ENCODE measurements around the gene SH3PXD2B.
"Not testable (repeated sequence)": the region's sequence is repeated elsewhere in the genome, so short reads cannot be mapped to it uniquely, and the experiment has no call there.

The SH3PXD2B gene

GRCh38 chr5:172293745-172294342 lies 160.5 kb downstream of the SH3PXD2B start:
- no peak for DNase-seq

- DNase-seq: peak; percentile 75
Measured at GRCh38 chr5:172293054-172293744, 161.1 kb downstream of the SH3PXD2B start.

- DNase-seq: not testable (repeated sequence)
Measured at GRCh38 chr5:172291837-172292236, 162.5 kb downstream of the SH3PXD2B start.

DNA sequence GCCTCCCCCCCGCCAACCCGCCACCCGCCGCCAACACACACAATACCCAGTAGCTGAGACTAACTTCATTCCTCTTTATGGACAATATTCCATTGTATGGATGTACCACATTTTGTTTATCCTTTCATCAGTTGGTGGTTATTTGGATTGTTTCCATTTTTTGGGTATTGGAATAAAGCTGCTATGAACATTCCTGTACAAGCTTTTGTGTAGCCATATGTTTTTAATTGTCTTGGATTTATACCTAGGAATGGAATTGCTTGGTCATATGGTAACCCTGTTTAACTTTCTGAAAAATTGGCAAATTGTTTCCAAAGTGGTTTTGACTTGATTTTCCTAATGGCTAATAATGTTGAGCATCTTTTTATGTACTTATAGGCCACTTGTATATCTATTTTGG lies 165.9 kb downstream of the SH3PXD2B start:
- no peak for DNase-seq

DNA sequence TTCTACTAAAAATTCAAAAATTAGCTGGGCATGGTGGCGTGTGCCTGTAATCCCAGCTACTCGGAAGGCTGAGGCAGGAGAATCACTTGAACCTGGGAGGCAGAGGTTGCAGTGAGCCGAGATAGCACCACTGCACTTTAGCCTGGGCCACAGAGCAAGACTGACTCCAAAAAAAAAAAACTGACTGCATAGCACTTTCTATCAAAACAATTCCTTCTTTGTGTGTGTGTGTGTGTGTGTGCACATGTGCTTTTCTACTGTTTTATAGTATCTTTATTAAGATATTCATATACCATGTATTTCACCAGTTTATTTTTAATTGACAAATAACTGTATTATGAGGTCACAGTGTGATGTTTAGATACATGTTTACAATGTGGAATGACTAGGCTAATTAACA lies 167.2 kb downstream of the SH3PXD2B start:
- DNase-seq: not testable (repeated sequence)

DNA sequence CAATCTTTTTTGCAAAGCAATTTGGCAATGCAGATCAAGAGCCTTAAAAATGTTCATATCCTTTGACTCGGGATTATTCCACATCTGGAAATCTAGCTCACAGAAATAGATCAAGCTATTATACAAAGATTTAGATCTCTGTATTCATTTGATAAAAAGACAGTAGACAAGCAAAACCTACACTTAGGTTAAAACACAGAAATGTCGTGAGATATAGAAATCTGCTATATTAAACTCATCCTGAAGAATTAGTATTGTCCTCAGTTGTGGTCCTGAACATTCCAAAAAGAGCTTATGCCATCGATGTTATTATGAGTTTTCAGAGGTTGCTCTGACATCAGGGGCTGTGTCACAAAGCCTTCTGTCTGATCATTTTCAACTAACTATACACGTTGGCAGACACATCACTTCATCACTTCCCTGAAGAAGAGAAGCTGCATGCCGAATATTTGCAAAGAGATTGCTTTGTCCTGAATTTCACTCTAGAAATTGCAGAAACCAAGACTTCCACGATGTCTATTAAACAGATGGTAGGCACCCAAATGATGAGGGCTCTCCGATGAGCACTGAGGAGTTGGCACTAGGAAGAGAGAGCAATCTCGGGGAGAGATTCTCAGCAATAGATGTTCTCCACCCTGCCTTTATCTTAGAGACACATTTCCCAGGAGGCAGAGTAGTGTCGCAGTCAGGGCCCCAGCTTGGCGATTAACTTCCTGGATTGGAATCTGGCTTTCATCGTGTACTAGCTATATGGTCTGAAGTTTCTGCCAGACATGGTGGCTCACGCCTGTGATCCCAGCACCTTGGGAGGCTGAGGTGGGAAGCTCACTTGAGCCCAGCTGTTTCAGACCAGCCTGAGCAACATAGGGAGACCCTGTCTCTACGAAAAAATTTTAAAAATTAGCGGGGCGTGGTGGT lies 168.8 kb downstream of the SH3PXD2B start:
- peak; percentile 18 for DNase-seq

DNA sequence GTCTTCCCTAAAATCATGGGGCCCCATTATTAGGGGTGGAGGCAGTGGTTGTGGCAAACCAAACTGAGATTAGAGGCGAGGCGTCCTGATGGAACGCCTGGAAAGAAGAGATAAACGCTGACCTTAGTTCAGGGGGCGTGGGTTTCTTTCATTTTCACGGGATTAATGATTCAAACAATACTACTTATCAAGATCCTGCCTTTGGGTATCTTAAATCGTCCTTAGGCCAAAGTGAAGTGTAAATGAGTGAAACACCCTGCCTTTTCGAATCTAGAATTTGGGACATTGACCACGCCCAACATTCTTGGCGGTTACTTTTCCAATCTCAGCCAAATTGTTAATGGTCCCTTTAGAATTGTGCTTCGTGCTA lies 169.7 kb downstream of the SH3PXD2B start:
- peak; percentile 48 for DNase-seq

GRCh38 chr5:172283862-172284610 lies 170.3 kb downstream of the SH3PXD2B start:
- DNase-seq: peak; percentile 87

DNA sequence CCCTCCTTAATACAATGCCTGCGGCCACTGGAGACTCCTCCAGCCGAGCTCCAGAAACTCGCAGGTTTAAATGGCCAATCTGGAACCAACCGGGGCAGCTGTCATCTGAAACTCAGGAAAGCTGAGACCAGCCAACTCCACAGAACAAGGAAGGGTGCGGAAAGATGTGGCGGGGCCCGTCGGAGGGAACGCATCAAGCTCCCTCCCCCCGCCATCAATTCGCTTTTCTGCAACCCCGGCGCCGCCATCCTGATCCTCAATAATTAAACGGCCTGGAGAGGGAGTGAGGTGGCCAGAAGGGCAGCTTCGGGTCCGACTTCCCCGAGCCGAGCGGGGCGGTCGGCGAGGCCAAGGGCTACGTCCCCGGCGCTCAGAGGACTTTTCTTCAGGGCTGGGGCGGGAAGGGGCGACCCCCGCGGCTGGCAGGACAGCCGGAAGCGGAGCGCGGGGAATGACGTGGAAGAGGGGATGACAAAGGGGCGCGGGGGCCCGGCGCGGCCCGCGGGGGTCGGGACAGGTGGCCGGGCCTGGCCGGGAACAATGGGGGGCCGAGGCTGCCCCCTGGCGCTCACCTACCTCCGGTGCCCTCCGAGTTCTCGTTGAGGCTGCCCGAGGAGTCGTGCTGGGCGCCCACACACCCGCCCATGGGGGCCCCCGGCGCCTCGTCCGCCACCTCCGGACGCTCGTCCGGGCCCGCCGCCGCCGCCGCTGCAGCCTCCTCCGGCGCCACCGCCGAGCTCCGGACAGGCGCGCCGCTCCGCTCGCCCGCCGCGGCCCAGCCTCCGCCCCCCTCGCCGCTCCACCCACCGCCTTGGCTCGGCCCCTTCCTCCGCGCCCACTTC lies 171.1 kb downstream of the SH3PXD2B start, which contains the start of gene UBTD2:
UBTD2 (minus strand) TSS at position 745 of the 842 bp plus-strand sequence; CDS start at position 646, 99 bp downstream.
- peak; percentile 83 for DNase-seq

DNA sequence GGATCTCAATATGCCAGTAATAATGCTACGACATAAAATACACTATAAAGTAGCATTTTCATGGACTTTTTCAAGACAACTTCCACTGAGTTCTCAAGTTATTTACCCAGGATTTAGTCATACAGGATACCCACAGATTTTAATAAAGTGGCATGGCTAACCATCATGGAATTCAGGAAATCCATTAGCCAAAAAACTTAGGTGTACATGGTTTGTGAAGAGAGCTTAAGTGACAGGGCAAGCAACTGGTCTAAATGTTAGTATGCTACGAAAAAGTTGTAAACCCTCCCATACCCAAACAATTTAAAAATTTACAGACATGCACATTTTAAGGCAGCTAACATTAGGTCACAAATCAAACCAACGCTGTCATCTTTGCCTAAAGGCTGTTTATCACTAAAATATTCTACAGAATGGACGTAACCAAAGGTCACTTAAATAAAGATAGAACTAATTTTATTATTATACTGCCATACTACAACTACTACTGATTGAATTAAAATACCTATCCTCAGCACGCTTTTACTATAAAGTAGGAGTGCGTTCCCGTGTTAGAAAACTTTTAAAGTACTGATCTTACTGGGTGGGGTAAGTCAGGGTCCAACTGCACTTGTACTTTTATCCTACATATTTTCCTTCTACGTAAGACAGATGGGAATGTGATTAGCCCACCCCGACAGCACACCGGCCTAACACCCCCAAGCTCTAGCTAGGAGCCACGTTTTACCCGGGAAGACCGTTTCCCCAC lies 171.9 kb downstream of the SH3PXD2B start:
- DNase-seq: peak; percentile 60

GRCh38 chr5:172281346-172281745 lies 173.0 kb downstream of the SH3PXD2B start:
- no peak for DNase-seq

GRCh38 chr5:172280929-172281328 lies 173.4 kb downstream of the SH3PXD2B start:
- peak; percentile 60 for DNase-seq

DNA sequence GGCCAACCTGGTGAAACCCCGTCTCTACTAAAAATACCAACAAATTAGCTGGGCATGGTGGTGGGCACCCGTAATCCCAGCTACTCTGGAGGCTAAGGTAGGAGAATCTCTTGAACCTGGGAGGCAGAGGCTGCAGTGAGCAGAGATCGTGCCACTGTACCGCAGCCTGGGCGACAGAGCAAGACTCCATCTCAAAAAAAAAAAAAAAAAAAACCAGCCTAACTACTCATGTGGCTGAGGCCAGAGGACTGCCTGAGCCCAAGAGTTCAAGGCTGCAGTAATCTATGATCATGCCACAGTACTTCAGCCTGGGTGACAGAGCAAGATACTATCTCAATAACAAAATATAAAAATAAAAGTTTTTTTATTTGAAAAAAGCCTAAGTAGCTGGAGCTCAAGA lies 174.0 kb downstream of the SH3PXD2B start:
- no peak for DNase-seq

GRCh38 chr5:172278356-172278755 lies 176.0 kb downstream of the SH3PXD2B start:
- DNase-seq: no peak

DNA sequence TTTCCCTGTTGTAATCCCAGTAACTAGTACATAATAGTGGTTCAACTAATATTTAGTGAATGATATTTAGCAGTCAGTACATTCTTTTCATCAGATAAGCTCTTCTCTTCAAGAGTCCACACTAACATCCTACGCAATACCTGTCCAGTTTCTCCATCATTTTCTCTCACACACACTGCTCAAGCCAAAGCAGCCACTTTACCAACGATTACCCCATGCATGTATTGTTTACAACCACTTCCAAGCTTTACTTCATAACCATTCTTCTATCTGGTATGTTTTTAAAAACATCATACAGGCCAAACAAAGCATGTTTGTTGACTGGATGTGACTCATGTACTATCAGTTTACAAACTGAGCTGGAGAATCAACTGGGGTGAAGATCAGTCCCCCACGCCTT lies 178.1 kb downstream of the SH3PXD2B start:
- DNase-seq: no peak

Measured in fibroblast of skin of back (primary cell).